ENCODE measurements around the gene PCDH9.

PCDH9 gene

DNA sequence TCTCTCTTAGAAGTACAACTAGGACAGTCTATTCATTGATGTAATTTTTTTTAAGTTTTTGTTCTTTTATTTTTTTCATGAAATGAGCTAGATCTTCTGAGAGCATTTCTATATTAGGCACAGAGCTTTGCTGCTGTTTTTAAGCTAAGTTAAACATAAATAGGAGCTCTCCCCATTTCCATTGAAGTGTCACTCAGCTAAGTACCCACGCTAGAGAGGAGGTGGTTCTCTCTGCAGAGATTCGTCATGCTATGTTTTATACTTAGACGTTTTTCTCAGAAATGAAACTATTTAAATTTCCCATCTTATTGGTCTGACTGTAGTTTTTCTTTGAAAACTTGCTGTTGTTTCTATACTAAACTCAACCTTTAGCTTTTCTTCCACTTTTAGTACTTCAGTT is 271.5 kb downstream of the PCDH9 start:
- no peak for DNase-seq

DNA sequence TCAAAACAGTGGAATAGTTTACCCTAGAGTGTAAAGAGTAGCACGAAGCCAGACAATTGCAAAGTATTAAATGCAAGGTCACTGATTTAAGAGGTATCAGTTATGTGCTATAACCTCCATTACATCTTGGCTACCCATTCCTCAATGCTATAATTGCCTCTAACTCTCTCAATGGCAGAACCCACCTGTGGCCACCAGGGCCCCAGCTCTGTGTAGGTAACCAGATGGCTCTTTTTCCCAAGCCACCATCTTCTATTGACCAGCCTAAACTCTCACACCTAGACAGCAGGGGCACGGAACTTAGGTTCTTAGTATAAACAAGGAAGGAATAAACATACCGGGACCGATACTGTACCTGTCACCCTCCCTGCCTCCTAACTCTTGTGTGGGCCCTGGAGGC is 277.6 kb downstream of the PCDH9 start:
- no peak for DNase-seq

DNA sequence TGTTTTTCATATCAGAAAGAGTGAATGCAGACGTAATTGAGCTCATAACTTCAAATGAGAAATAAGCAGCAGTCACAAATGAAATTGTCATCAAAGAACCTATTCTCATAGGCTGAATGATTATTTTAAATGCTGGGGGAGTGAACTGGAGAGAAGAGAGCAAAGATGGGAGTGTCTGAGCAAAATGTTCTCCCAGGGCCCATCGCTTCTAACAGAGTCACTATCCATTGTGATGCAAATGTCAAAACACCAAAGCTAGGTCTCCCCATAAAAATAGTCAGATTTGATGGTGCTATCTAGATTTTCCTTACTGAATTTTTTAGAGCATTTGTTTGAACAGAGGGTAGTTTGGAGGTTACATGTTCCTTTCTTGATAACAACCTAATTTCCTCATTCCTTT is 278.7 kb downstream of the PCDH9 start:
- DNase-seq, result no peak

- DNase-seq, result no peak
Observed at GRCh38 chr13:66950666-66951065, 279.5 kb downstream of the PCDH9 start.

GRCh38 chr13:66948910-66949309 is 281.2 kb downstream of the PCDH9 start:
- no peak for DNase-seq

- DNase-seq, result no peak
Observed at GRCh38 chr13:66943530-66943929, 286.6 kb downstream of the PCDH9 start.

DNA sequence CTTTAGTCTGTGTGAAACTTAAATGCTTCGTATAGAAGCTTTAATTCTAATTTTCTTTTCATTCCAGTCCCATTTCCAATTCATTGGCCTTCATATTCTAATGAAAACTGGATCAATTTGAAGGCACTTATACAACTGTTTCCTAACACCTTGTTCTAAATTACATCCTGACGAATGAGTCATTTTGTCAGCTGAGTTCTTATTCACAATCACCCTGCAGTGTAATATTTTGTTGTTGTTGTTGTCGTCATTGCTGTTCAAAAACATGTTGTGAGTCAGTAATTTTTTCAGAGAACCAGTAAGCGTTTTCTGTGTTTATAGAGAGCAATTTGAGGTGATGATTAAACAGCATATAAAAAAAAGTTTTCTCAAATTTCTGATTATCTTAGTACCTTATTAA is 290.0 kb downstream of the PCDH9 start:
- no peak for DNase-seq

DNA sequence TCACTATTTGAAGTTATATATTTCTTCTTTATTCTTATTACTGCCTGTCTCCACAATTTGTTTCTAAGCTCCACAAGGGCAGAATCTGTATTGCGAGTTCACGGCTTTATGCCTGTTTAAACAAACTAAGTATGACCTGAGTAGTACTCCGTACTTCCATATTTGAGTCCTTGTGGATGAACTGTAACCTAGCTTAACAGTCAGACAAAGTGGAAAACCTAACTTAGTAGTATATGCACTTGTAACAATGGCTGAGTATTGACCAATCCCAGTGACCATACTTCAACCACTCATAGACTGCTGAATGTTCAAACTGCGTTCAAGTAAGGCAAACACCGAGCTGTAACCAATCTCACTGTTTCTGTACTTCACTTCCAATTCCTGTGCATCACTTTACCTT is 292.7 kb downstream of the PCDH9 start:
- no peak for DNase-seq

DNA sequence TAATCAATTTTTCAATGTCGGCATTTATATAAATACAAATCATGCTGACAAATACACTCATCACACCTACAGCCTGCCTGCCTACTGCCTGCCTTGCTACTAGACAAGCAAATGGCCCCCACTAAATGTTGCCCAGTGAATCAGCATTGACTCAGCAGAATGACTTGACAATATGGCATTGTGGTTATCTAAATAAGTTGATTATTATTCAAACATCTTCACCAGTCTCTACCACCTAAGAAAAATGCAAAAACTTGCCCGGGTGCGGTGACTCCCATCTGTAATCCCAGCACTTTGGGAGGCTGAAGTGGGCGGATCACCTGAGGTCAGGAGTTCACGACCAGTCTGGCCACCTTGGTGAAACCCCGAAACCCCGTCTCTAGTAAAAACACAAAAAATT is 296.1 kb downstream of the PCDH9 start:
- peak; percentile 19 for DNase-seq

DNA sequence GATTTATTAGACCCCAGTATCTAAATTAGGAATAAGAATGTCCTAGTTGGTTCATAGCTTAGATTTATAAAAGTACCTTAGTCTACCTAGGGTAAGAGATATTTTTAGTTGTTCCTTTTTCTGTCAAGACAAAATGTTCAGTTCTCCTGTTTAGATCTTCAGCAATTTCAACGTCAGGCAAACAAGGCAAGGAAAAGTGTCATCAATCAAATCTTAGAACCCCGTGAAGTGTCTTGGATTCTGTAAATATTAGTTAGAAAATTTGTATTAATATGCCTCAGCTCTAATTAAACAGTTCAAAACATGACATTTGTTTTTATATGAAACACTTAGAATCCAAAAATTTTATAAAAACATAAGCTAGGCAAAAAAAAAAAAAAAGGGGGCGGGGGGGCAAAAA is 296.6 kb downstream of the PCDH9 start:
- no peak for DNase-seq

GRCh38 chr13:66927562-66927961 is 302.6 kb downstream of the PCDH9 start:
- no peak for DNase-seq

- DNase-seq, result no peak
Observed at GRCh38 chr13:66926851-66927524, 303.1 kb downstream of the PCDH9 start.

GRCh38 chr13:66926200-66926850 is 303.8 kb downstream of the PCDH9 start:
- no peak for DNase-seq

- DNase-seq, result no peak
Observed at GRCh38 chr13:66922444-66922843, 307.7 kb downstream of the PCDH9 start.

DNA sequence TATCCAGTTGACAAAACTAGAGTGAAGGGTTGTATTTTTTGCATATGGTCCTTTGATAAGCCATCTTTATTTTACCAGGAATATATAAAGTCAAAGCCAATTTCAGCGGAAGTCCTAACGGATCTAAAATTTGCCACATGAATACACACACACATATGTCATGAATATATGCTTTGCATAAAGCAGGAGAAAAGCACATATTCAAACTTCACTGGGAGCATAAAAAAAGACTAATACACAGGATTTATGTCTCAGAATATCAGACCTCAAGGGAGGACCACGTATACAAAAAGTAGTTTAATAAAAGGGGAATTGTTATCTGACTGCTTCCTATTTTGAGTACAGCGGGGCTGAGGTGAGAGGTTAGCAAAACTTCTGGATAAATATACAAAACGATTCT is 308.7 kb downstream of the PCDH9 start:
- no peak for DNase-seq

- DNase-seq, result no peak
Observed at GRCh38 chr13:66915596-66916185, 314.4 kb downstream of the PCDH9 start.

DNA sequence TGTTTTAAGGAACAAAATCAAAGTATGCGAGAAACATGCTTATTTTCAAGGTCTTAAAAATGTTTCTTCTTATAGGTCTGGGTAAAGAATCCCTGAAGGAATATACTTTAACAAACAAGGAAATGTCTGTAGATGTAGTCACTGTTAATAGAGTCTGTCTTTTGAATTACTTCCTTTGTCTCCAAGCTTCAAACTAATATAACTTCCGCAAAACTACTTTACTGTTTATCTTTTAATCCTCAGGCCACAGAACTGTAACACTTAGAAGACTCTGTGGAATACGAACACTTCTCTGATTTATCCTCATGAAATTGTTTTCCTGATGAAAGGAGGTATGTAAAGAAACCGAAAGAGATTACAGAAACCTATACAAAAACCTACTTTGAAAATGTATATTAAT is 316.0 kb downstream of the PCDH9 start:
- DNase-seq, result peak; percentile 10

- DNase-seq, result no peak
Observed at GRCh38 chr13:66911411-66911939, 318.7 kb downstream of the PCDH9 start.

DNA sequence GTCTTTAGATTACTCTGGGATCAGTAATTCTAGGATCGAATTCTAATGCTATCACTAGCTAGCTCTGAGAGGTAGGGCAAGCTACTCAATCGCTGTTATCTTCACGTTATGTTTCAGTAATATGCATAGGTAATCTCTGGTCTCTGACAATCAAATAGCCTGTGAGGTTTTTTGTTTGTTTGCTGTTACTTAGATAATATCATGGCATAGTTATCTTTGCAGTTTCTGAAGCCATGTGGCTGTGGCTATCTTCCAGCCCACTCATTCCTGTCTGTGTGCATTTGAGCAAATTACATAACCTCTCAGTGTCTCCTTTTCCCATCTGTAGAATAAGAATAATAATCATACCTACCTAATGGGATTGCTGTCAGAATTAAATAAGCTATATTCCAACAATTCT is 330.2 kb downstream of the PCDH9 start:
- no peak for DNase-seq

GRCh38 chr13:66896933-66897332 is 333.2 kb downstream of the PCDH9 start:
- no peak for DNase-seq

GRCh38 chr13:66895780-66896179 is 334.4 kb downstream of the PCDH9 start:
- no peak for DNase-seq

GRCh38 chr13:66895320-66895719 is 334.8 kb downstream of the PCDH9 start:
- DNase-seq, result no peak

- DNase-seq, result no peak
Observed at GRCh38 chr13:66888698-66889097, 341.4 kb downstream of the PCDH9 start.

- no peak for DNase-seq
Observed at GRCh38 chr13:66887088-66887487, 343.0 kb downstream of the PCDH9 start.
